ENCODE results near the gene APCDD1. TPM values are rescaled to one million over a fixed set of nuclear protein-coding genes. Genes with fewer than 3 reads are reported as not detected.

The APCDD1 gene
- total RNA-seq, 2 donors from 2014 or later, result 53.3 to 73.2 TPM

GRCh38 chr18:10474309-10474708 lies 19.9 kb downstream of the APCDD1 start:
- H3K4me1 ChIP-seq, result peaks cover 0 to 17% of the 10 kb centered on the region in 2 donors
- no peak for TF ChIP-seq CTCF (IDR thresholded peaks at IDR 0.05)
- H3K9me3 ChIP-seq, result no peaks in the 10 kb centered on the region
- peaks cover 22% of the 10 kb centered on the region for H3K36me3 ChIP-seq
- H3K4me3 ChIP-seq, result no peak overlapping the region
- H3K27ac ChIP-seq, result no peak overlapping the region
- no peak for DNase-seq (ENCODE audit: low spot score)
- H3K27me3 ChIP-seq, result no peaks in the 10 kb centered on the region

GRCh38 chr18:10475276-10475653 lies 20.8 kb downstream of the APCDD1 start:
- Histone ChIP-seq H3K4me1 (peaks cover 0 to 17% of the 10 kb centered on the region in 2 donors), H3K27ac (no peak overlapping the region), H3K9me3 (no peaks in the 10 kb centered on the region), H3K27me3 (no peaks in the 10 kb centered on the region), H3K36me3 (peaks cover 16% of the 10 kb centered on the region), H3K4me3 (no peak overlapping the region)
- TF ChIP-seq CTCF (IDR thresholded peaks at IDR 0.05), result no peak
- DNase-seq (ENCODE audit: low spot score), result no peak

GRCh38 chr18:10475654-10476291 lies 21.3 kb downstream of the APCDD1 start:
- DNase-seq (ENCODE audit: low spot score), result no peak
- H3K4me3 ChIP-seq, result no peak overlapping the region
- H3K27ac ChIP-seq, result no peak overlapping the region
- no peaks in the 10 kb centered on the region for H3K9me3 ChIP-seq
- TF ChIP-seq CTCF (IDR thresholded peaks at IDR 0.05), result no peak
- peaks cover 0 to 17% of the 10 kb centered on the region in 2 donors for H3K4me1 ChIP-seq
- H3K27me3 ChIP-seq, result no peaks in the 10 kb centered on the region
- H3K36me3 ChIP-seq, result peaks cover 16% of the 10 kb centered on the region

GRCh38 chr18:10476338-10476791 lies 21.9 kb downstream of the APCDD1 start:
- TF ChIP-seq CTCF (IDR thresholded peaks at IDR 0.05), result no peak
- no peaks in the 10 kb centered on the region for H3K27me3 ChIP-seq
- H3K36me3 ChIP-seq, result peaks cover 16% of the 10 kb centered on the region
- DNase-seq (ENCODE audit: low spot score), result no peak
- no peak overlapping the region for H3K27ac ChIP-seq
- no peaks in the 10 kb centered on the region for H3K9me3 ChIP-seq
- peaks cover 0 to 17% of the 10 kb centered on the region in 2 donors for H3K4me1 ChIP-seq
- H3K4me3 ChIP-seq, result no peak overlapping the region

- H3K27me3 ChIP-seq, result no peaks in the 10 kb centered on the region
- DNase-seq (ENCODE audit: low spot score), result no peak
- peaks cover 8% of the 10 kb centered on the region for H3K36me3 ChIP-seq
- no peak overlapping the region for H3K27ac ChIP-seq
- H3K4me1 ChIP-seq, result peaks cover 0 to 22% of the 10 kb centered on the region in 2 donors
- no peak for TF ChIP-seq CTCF (IDR thresholded peaks at IDR 0.05)
- H3K4me3 ChIP-seq, result no peak overlapping the region
- no peaks in the 10 kb centered on the region for H3K9me3 ChIP-seq
Measured at GRCh38 chr18:10477121-10477862, 22.9 kb downstream of the APCDD1 start.
